SH-SY5Y (cell line): Measurements from ENCODE around the gene NPSR1.

Experiments used
- GATA2 ChIP-seq: IDR thresholded peaks from 2 replicates; pipeline ENCODE4 v1.6.1; 2011; ENCODE audit warnings: mild to moderate bottlenecking, low read depth, low read length
- GATA3 ChIP-seq: IDR thresholded peaks from 2 replicates; pipeline ENCODE4 v1.6.1; 2011; ENCODE audit warnings: low read depth, mild to moderate bottlenecking, low read length, moderate library complexity

DNA sequence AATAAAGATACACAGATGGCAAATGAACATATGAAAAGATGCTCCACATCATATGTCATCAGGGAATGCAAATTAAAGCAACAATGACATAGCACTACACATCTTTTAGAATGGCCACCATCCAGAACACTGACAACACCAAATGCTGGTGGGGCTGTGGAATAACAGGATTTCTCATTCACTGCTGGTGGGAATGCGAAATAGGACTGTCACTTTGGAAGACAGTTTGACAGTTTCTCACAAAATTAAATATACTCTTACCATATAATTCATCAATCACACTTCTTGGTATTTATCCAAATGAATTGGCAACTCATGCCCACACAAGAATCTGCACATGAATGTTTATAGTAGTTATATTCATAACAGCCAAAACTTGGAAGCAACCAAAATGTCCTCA is 68.2 kb downstream of the NPSR1 start:
- TF ChIP-seq GATA2 = no peak
- TF ChIP-seq GATA3 = no peak
